ENCODE data around the gene TOMT.

Gene TOMT

GRCh38 chr11:72105888-72106287 is at the start of gene TOMT:
TSS of gene TOMT (plus strand) at chr11:72105924. CDS start at chr11:72105952, 28 bp downstream.
- no peak for DNase-seq

- DNase-seq = no peak
These were observed 47.2 kb upstream of the TOMT start for GRCh38 chr11:72058416-72059034.

GRCh38 chr11:72061739-72062396 is 43.9 kb upstream of the TOMT start:
- no peak for DNase-seq

- no peak for DNase-seq
These were observed 38.9 kb upstream of the TOMT start for GRCh38 chr11:72066855-72067254.

DNA sequence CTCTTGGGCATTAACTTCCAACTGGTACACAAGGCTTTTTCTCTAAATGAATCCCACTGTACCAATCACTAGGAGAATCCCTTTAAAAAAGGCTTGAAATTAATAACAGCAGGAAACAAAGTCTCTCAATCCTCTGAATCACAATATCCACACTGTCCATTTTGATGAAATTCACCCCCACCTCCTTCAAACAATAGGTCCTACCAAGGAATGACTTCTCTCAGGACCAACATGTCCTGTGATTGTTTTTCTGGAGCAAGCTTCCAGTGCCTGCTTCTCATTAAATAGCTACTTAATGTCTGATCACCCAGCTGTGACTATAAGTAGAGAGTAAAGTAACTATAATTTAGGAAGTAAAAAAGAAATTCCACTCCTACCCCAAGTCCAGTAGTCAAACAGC is 38.5 kb upstream of the TOMT start:
- no peak for DNase-seq

- no peak for DNase-seq
These were observed 38.0 kb upstream of the TOMT start for GRCh38 chr11:72067676-72068075.

GRCh38 chr11:72069200-72069599 is 36.5 kb upstream of the TOMT start:
- DNase-seq = no peak

DNA sequence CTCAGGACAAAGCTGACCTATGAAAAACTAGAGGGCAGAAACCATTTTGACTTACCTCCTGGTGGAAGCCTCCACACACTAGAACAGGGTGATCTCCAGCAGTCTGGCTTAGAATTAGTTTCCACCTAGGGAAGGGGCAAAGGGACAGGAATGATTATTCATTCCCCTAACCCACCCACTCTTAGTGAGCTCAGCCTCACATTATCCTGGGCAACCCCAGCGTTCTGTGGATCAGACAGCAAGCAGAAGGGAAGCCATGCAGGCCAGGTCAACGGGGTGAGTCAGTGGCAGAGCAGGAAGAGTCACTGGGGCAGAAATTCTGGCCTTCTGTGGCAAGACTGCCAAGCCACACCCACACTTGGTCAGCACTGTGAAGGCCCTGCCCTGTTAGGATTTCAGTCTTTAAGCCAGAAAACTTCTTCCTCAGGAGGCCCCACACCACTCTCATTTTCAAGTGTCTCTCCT is 35.9 kb upstream of the TOMT start:
- DNase-seq = no peak

GRCh38 chr11:72070491-72070890 is 35.2 kb upstream of the TOMT start:
- no peak for DNase-seq

- no peak for DNase-seq
These were observed 33.4 kb upstream of the TOMT start for GRCh38 chr11:72072348-72072747.

GRCh38 chr11:72075109-72075508 is 30.6 kb upstream of the TOMT start:
- DNase-seq = no peak

DNA sequence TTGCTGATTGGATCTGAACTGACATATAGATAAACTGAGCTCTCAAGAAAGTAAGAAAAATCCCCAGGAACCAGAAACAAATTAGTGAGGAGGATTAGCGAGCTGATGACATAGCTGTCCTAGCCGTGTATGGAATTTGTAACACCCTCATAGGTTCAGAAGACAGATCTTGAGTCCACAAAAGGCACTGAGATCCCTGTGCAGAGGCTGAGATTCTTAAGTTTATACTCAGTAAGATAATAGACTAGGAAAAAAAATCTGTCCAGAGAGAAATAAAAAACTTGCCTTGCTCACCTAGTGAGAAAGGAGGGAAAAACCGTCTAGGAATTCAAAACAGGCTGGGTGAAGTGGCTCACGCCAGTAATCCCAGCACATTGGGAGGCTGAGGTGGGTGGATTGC is 30.0 kb upstream of the TOMT start:
- DNase-seq = no peak

DNA sequence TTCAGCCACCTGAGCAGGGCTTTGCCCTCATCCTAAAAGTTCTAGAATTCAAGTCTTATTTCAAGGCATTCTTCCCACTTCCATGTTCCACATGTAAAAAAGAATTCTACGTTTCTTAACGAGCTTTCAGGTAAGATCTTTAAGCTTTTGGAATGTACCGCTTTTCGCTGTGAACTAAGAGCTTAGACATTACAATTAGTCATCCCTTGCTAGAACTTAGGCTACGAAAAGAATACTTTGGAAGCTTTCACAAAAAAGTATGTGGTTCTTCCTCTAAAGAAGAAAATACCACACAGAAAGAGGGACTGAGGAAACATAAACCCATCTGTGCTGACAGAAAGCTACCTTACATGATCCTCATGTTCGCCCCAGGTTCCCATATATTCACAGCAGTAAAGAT is 27.2 kb upstream of the TOMT start:
- DNase-seq = no peak

GRCh38 chr11:72079819-72080325 is 25.9 kb upstream of the TOMT start:
- no peak for DNase-seq

- peak; percentile 97 for DNase-seq
These were observed 25.2 kb upstream of the TOMT start, which contains the start of the genes LRRC51 and NUMA1 for GRCh38 chr11:72080326-72081183. TSS of gene LRRC51 (plus strand) at chr11:72080850. CDS start at chr11:72089084, 8,234 bp downstream. TSS of gene NUMA1 (minus strand) at chr11:72080542. CDS start at chr11:72035943, 44,599 bp downstream.

DNA sequence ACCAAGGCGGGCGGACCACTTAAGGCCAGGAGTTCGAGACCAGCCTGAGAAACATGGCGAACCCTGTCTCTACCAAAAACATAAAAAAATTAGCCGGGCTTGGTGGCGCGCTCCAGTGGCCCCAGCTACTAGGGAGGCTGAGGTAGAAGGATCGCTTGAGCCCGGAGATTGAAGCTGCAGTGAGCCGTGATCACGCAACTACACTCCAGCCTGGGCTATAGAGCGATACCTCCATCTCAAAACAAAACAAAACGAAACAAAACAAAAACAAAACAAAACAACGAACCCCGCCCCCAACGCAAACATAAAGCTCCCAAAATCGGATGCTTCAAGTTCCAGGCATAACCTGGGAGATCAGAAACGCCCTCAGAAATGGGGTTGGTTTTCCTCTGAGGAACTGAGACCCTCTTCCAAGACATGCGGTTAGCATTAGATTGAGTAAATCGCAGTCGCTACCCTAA is 24.5 kb upstream of the TOMT start:
- DNase-seq = no peak

- no peak for DNase-seq
These were observed 23.8 kb upstream of the TOMT start for GRCh38 chr11:72081821-72082453.

DNA sequence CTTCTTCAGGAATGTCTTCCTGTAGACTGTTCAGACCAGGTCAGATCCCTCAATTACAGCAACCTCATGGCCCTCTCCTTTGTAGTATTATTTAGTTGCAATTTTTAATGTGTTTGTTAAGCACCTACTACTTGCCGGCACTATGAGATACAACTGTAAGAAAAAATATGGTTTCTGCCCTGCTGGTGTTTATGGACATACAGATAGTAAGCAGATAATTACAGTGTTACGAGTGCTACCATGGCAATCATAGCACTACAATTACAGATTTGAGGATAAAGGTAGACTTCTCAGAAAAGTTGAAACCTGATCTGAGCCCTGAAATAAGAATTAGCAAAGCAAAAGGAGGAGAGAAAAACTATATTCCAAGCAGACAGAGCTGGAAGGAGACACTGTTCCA is 22.3 kb upstream of the TOMT start:
- DNase-seq = no peak

DNA sequence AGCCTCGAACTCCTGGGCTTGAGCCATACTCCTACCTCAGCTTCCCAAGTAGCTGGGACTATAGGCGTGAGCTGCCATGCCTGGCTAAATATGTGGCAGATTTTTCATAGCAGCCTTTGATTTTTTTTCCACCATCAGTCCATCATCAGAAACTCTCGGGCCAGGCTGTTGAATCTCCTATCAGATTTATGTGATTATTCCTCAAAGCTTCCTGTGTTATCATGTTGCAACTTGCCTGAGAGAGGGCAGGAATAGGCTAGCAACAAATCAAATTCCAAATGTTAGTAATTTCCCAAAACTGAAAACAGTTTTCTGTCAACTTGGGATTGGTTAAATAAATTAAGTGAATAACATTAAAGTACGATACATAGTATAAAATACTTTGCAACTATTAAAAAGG is 21.6 kb upstream of the TOMT start:
- DNase-seq = no peak

DNA sequence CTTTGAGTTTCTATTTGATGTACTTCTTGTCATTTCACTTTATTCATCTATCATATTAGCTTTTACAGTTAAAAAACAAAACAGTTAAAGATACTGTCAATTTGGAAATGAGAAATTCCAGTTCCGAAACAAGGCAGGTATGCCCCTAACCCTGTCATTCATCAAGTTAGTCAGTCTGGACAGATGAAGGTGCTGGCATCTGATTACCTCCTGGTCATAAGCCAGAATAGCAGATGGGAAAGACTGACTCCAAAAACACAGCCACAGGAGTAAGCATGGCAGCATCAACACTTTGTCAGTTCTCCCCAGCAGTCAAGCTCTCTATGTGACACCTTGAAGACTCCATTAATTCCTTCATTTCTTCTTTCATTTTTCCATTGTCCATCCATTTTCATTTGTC is 20.8 kb upstream of the TOMT start:
- DNase-seq = no peak

DNA sequence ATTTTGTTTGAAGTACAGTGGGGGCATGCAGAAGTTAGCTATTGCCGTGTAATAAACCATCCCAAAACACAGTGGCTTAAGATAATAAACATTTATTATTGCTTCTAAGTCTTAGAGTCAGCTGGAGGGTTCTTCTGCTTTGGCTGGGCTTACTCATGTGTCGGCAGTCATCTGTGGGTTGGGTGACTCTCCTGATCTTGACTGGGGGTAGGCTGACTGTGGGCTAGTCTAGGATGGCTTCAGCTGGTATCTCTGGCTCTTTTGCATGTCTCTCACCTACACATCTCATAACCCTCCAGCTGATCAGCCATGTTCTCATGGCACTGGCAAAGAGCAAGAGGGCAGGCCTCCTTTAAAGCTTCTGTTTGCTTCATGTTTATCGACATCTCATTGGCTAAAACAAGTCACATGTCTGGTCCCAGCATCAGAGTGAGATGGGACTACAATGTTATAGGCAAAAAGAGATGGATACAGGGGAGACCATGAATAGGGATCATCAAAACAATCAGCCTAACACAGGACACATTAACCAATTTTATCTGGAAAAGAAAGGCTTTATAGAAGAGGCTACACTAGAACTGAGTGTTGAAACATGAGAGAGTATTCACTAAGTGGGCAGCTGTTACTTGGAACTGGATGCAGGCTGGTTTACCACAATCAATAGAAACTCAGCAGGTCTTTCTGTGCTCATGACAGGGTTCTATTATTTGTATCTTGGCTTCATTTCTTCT is 19.9 kb upstream of the TOMT start:
- peak; percentile 24 for DNase-seq

Data from NCI-H2081 treated with DMSO at 0.1 percent for 48 hours (cell line).